ENCODE measurements around the gene SMR3B.

Gene SMR3B
- 0 reads per million in 3 donors for total RNA-seq

- Histone ChIP-seq H3K9me3 (ENCODE audit: control insufficient read depth, low read length) (no peaks in the 10 kb centered on the region), H3K27me3 (replicated peaks; ENCODE audit: control insufficient read depth, insufficient read depth, low read length, poor library complexity, severe bottlenecking) (no peaks in the 10 kb centered on the region), H3K27ac (ENCODE audit: insufficient read depth, low read length, poor library complexity, severe bottlenecking) (no peak within 1 kb of the TSS), H3K4me3 (ENCODE audit: insufficient read depth, low read depth, low read length, poor library complexity, severe bottlenecking) (no peak within 1 kb of the TSS), H3K4me1 (ENCODE audit: control insufficient read depth, insufficient read depth, low read length, poor library complexity, severe bottlenecking) (no peaks in the 10 kb centered on the region), H3K36me3 (ENCODE audit: control insufficient read depth, insufficient read depth, low read length) (no peaks in the 10 kb centered on the region)
- DNase-seq: no peak
Measured at GRCh38 chr4:70382691-70383181, at the start of gene SMR3B. SMR3B (plus strand) TSS chr4:70383131; CDS start chr4:70384511, 1,380 bp downstream.

GRCh38 chr4:70334681-70335080 is 48.2 kb upstream of the SMR3B start, which contains the start of gene CABS1:
CABS1 (plus strand) TSS chr4:70334981; CDS start chr4:70335040, 59 bp downstream.
- no peak within 1 kb of the TSS for H3K4me3 ChIP-seq (ENCODE audit: insufficient read depth, low read depth, low read length, poor library complexity, severe bottlenecking)
- no peaks in the 10 kb centered on the region for H3K9me3 ChIP-seq (ENCODE audit: control insufficient read depth, low read length)
- H3K36me3 ChIP-seq (ENCODE audit: control insufficient read depth, insufficient read depth, low read length): no peaks in the 10 kb centered on the region
- H3K27ac ChIP-seq (ENCODE audit: insufficient read depth, low read length, poor library complexity, severe bottlenecking): no peak within 1 kb of the TSS
- no peaks in the 10 kb centered on the region for H3K27me3 ChIP-seq (replicated peaks; ENCODE audit: control insufficient read depth, insufficient read depth, low read length, poor library complexity, severe bottlenecking)
- H3K4me1 ChIP-seq (ENCODE audit: control insufficient read depth, insufficient read depth, low read length, poor library complexity, severe bottlenecking): no peaks in the 10 kb centered on the region
- DNase-seq: no peak

DNA sequence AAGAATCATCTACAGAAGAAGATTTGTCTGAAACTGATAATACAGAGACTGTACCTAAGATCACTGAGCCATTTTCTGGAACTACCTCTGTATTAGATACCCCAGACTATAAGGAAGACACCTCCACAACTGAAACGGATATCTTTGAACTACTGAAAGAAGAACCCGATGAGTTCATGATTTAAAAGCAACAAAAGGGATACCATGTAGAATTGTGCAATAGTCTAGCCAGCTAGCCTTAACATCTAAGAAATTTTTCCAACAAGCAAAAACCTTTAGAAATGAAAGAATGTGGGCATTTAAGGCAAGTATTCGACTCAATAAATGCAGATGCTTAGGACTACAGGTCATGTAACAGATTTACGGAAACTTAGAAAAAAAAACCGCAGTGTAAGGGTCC is 46.9 kb upstream of the SMR3B start:
- H3K4me1 ChIP-seq (ENCODE audit: control insufficient read depth, insufficient read depth, low read length, poor library complexity, severe bottlenecking): no peaks in the 10 kb centered on the region
- no peak for DNase-seq
- H3K27ac ChIP-seq (ENCODE audit: insufficient read depth, low read length, poor library complexity, severe bottlenecking): no peak overlapping the region
- H3K36me3 ChIP-seq (ENCODE audit: control insufficient read depth, insufficient read depth, low read length): no peaks in the 10 kb centered on the region
- no peaks in the 10 kb centered on the region for H3K27me3 ChIP-seq (replicated peaks; ENCODE audit: control insufficient read depth, insufficient read depth, low read length, poor library complexity, severe bottlenecking)
- no peaks in the 10 kb centered on the region for H3K9me3 ChIP-seq (ENCODE audit: control insufficient read depth, low read length)
- no peak overlapping the region for H3K4me3 ChIP-seq (ENCODE audit: insufficient read depth, low read depth, low read length, poor library complexity, severe bottlenecking)

GRCh38 chr4:70337886-70338420 is 45.0 kb upstream of the SMR3B start:
- H3K27ac ChIP-seq (ENCODE audit: insufficient read depth, low read length, poor library complexity, severe bottlenecking): no peak overlapping the region
- no peak overlapping the region for H3K4me3 ChIP-seq (ENCODE audit: insufficient read depth, low read depth, low read length, poor library complexity, severe bottlenecking)
- H3K9me3 ChIP-seq (ENCODE audit: control insufficient read depth, low read length): no peaks in the 10 kb centered on the region
- no peaks in the 10 kb centered on the region for H3K27me3 ChIP-seq (replicated peaks; ENCODE audit: control insufficient read depth, insufficient read depth, low read length, poor library complexity, severe bottlenecking)
- no peaks in the 10 kb centered on the region for H3K36me3 ChIP-seq (ENCODE audit: control insufficient read depth, insufficient read depth, low read length)
- H3K4me1 ChIP-seq (ENCODE audit: control insufficient read depth, insufficient read depth, low read length, poor library complexity, severe bottlenecking): no peaks in the 10 kb centered on the region
- DNase-seq: no peak

GRCh38 chr4:70356185-70356584 is 26.7 kb upstream of the SMR3B start:
- Histone ChIP-seq H3K9me3 (ENCODE audit: control insufficient read depth, low read length) (no peaks in the 10 kb centered on the region), H3K27ac (ENCODE audit: insufficient read depth, low read length, poor library complexity, severe bottlenecking) (no peak overlapping the region), H3K27me3 (replicated peaks; ENCODE audit: control insufficient read depth, insufficient read depth, low read length, poor library complexity, severe bottlenecking) (no peaks in the 10 kb centered on the region), H3K4me1 (ENCODE audit: control insufficient read depth, insufficient read depth, low read length, poor library complexity, severe bottlenecking) (no peaks in the 10 kb centered on the region), H3K4me3 (ENCODE audit: insufficient read depth, low read depth, low read length, poor library complexity, severe bottlenecking) (no peak overlapping the region), H3K36me3 (ENCODE audit: control insufficient read depth, insufficient read depth, low read length) (no peaks in the 10 kb centered on the region)
- DNase-seq: no peak

- Histone ChIP-seq H3K27me3 (replicated peaks; ENCODE audit: control insufficient read depth, insufficient read depth, low read length, poor library complexity, severe bottlenecking) (no peaks in the 10 kb centered on the region), H3K27ac (ENCODE audit: insufficient read depth, low read length, poor library complexity, severe bottlenecking) (no peak overlapping the region), H3K4me3 (ENCODE audit: insufficient read depth, low read depth, low read length, poor library complexity, severe bottlenecking) (no peak overlapping the region), H3K36me3 (ENCODE audit: control insufficient read depth, insufficient read depth, low read length) (no peaks in the 10 kb centered on the region), H3K9me3 (ENCODE audit: control insufficient read depth, low read length) (no peaks in the 10 kb centered on the region), H3K4me1 (ENCODE audit: control insufficient read depth, insufficient read depth, low read length, poor library complexity, severe bottlenecking) (no peaks in the 10 kb centered on the region)
- DNase-seq: no peak
Measured at GRCh38 chr4:70359115-70359661, 23.7 kb upstream of the SMR3B start.

DNA sequence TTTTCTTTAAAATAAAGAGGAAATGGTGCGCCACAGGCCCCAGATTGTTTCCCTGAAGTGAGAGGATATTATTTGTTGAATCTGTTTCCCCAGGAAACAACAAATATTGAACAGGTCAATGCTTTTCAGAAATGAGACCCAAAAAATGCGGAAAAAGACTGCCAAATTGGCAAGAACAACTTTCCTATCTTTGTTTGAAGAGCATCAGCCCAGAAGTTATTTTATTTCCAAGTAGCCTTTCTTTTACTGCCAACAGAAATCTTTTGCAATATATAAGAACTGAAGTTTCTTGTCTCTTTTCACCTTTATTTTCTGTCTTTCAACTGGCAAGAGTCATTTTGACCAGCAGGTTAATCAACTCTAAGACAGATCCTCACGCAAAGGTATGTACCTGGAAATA is 22.5 kb upstream of the SMR3B start, which contains the start of gene SMR3A:
TSS of gene SMR3A (plus strand) at position 301 of the 400 bp plus-strand sequence. CDS start 1,356 bp downstream, outside the sequence.
- H3K4me1 ChIP-seq (ENCODE audit: control insufficient read depth, insufficient read depth, low read length, poor library complexity, severe bottlenecking): no peaks in the 10 kb centered on the region
- H3K27ac ChIP-seq (ENCODE audit: insufficient read depth, low read length, poor library complexity, severe bottlenecking): no peak within 1 kb of the TSS
- no peaks in the 10 kb centered on the region for H3K36me3 ChIP-seq (ENCODE audit: control insufficient read depth, insufficient read depth, low read length)
- no peak within 1 kb of the TSS for H3K4me3 ChIP-seq (ENCODE audit: insufficient read depth, low read depth, low read length, poor library complexity, severe bottlenecking)
- no peaks in the 10 kb centered on the region for H3K27me3 ChIP-seq (replicated peaks; ENCODE audit: control insufficient read depth, insufficient read depth, low read length, poor library complexity, severe bottlenecking)
- no peak for DNase-seq
- no peaks in the 10 kb centered on the region for H3K9me3 ChIP-seq (ENCODE audit: control insufficient read depth, low read length)

GRCh38 chr4:70364002-70364401 is 18.9 kb upstream of the SMR3B start:
- no peak for DNase-seq
- Histone ChIP-seq H3K4me1 (ENCODE audit: control insufficient read depth, insufficient read depth, low read length, poor library complexity, severe bottlenecking) (no peaks in the 10 kb centered on the region), H3K36me3 (ENCODE audit: control insufficient read depth, insufficient read depth, low read length) (no peaks in the 10 kb centered on the region), H3K27ac (ENCODE audit: insufficient read depth, low read length, poor library complexity, severe bottlenecking) (no peak overlapping the region), H3K9me3 (ENCODE audit: control insufficient read depth, low read length) (no peaks in the 10 kb centered on the region), H3K4me3 (ENCODE audit: insufficient read depth, low read depth, low read length, poor library complexity, severe bottlenecking) (no peak overlapping the region), H3K27me3 (replicated peaks; ENCODE audit: control insufficient read depth, insufficient read depth, low read length, poor library complexity, severe bottlenecking) (no peaks in the 10 kb centered on the region)

- Histone ChIP-seq H3K9me3 (ENCODE audit: control insufficient read depth, low read length) (no peaks in the 10 kb centered on the region), H3K4me3 (ENCODE audit: insufficient read depth, low read depth, low read length, poor library complexity, severe bottlenecking) (no peak overlapping the region), H3K4me1 (ENCODE audit: control insufficient read depth, insufficient read depth, low read length, poor library complexity, severe bottlenecking) (no peaks in the 10 kb centered on the region), H3K27ac (ENCODE audit: insufficient read depth, low read length, poor library complexity, severe bottlenecking) (no peak overlapping the region), H3K27me3 (replicated peaks; ENCODE audit: control insufficient read depth, insufficient read depth, low read length, poor library complexity, severe bottlenecking) (no peaks in the 10 kb centered on the region), H3K36me3 (ENCODE audit: control insufficient read depth, insufficient read depth, low read length) (no peaks in the 10 kb centered on the region)
- DNase-seq: no peak
Measured at GRCh38 chr4:70365479-70365878, 17.5 kb upstream of the SMR3B start.

GRCh38 chr4:70367813-70368212 is 15.1 kb upstream of the SMR3B start:
- Histone ChIP-seq H3K27ac (ENCODE audit: insufficient read depth, low read length, poor library complexity, severe bottlenecking) (no peak overlapping the region), H3K4me3 (ENCODE audit: insufficient read depth, low read depth, low read length, poor library complexity, severe bottlenecking) (no peak overlapping the region), H3K9me3 (ENCODE audit: control insufficient read depth, low read length) (no peaks in the 10 kb centered on the region), H3K4me1 (ENCODE audit: control insufficient read depth, insufficient read depth, low read length, poor library complexity, severe bottlenecking) (no peaks in the 10 kb centered on the region), H3K36me3 (ENCODE audit: control insufficient read depth, insufficient read depth, low read length) (no peaks in the 10 kb centered on the region), H3K27me3 (replicated peaks; ENCODE audit: control insufficient read depth, insufficient read depth, low read length, poor library complexity, severe bottlenecking) (no peaks in the 10 kb centered on the region)
- DNase-seq: no peak

Data from effector memory CD4-positive, alpha-beta T cell (primary cell).